ENCODE data around the gene DUSP28. TPM values are rescaled to one million over a fixed set of nuclear protein-coding genes. Genes with fewer than 3 reads are reported as not detected.

DUSP28 gene
- total RNA-seq, 2 experiments from 2014 or later: 4.5 to 6.2 TPM

DNA sequence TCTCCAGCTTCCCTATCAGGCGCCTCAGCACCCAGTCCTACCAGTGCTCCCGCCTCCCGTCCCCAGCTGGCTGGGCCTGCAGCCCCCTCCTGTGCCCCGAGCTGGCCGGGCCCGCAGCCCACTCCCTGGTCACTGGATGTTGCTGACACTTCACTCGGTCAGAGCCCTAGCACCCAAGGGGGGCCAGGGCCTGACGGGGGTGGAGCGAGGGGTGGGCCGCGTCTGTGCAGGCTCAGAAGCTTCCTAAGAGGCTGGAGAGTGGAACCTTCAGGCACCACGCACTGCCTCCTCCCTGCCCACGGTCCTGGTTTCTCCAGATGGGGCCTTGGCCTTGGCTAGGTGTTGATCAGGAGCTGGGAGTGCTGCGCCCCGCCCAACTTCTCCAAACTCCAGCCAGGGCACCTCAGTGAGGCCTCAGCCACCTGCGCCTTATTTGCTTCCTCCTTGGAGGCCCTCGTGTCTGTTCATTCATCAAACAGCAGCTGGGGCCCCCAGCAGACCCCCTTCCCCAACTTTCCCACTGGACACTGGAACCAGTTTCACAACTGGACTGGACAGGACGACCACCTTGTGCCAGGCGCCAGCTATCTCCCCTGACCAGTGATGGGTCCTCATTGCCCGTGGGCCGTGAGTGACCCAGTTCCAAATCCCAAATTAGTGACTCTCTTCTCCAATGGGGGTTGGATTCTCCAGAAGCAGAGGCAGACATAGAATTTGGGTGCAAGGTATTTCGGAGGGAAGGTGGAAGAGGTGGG lies 43.1 kb downstream of the DUSP28 start:
- Mint-ChIP-seq H3K27ac (no peak overlapping the region), H3K4me3 (no peak overlapping the region), H3K27me3 (no peaks in the 10 kb centered on the region), H3K36me3 (ENCODE audit: low read depth) (no peaks in the 10 kb centered on the region), H3K9me3 (no peaks in the 10 kb centered on the region), H3K4me1 (ENCODE audit: low read depth) (no peaks in the 10 kb centered on the region)
- DNase-seq (no peak), ATAC-seq (no peak)
- intact Hi-C loops (cut with micrococcal nuclease): no loop called here
- CTCF ChIA-PET: no interaction called here
- POLR2A ChIA-PET: no interaction called here
- TF ChIP-seq, protein P1, sequence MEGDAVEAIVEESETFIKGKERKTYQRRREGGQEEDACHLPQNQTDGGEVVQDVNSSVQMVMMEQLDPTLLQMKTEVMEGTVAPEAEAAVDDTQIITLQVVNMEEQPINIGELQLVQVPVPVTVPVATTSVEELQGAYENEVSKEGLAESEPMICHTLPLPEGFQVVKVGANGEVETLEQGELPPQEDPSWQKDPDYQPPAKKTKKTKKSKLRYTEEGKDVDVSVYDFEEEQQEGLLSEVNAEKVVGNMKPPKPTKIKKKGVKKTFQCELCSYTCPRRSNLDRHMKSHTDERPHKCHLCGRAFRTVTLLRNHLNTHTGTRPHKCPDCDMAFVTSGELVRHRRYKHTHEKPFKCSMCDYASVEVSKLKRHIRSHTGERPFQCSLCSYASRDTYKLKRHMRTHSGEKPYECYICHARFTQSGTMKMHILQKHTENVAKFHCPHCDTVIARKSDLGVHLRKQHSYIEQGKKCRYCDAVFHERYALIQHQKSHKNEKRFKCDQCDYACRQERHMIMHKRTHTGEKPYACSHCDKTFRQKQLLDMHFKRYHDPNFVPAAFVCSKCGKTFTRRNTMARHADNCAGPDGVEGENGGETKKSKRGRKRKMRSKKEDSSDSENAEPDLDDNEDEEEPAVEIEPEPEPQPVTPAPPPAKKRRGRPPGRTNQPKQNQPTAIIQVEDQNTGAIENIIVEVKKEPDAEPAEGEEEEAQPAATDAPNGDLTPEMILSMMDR (IDR thresholded peaks at IDR 0.05): no peak

DNA sequence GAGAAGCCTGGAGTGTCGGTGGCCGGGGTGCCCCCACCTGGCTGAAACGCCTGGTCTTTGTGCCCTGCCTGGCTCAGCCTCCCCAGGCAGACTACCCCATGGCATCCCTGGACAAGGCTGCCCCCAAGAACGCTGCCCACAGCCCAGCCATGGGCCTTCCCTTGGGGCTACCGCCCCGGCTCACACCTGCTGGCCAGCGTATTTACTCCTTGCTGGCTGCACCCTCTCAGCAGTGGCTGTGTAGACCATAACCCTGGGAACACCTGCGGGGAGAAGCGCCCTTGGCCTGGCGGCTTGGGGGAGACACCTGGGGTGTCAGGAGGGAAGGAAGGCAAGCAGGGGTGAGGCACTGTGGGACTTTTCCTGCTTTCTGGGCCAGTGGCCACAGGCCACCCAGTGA lies 43.7 kb downstream of the DUSP28 start:
- CTCF ChIA-PET: no interaction called here
- Mint-ChIP-seq H3K27me3 (no peaks in the 10 kb centered on the region), H3K27ac (no peak overlapping the region), H3K36me3 (ENCODE audit: low read depth) (no peaks in the 10 kb centered on the region), H3K4me1 (ENCODE audit: low read depth) (no peaks in the 10 kb centered on the region), H3K9me3 (no peaks in the 10 kb centered on the region), H3K4me3 (no peak overlapping the region)
- POLR2A ChIA-PET: no interaction called here
- DNase-seq (no peak), ATAC-seq (no peak)
- intact Hi-C loops (cut with micrococcal nuclease): no loop called here
- TF ChIP-seq, protein P1 (IDR thresholded peaks at IDR 0.05): no peak

DNA sequence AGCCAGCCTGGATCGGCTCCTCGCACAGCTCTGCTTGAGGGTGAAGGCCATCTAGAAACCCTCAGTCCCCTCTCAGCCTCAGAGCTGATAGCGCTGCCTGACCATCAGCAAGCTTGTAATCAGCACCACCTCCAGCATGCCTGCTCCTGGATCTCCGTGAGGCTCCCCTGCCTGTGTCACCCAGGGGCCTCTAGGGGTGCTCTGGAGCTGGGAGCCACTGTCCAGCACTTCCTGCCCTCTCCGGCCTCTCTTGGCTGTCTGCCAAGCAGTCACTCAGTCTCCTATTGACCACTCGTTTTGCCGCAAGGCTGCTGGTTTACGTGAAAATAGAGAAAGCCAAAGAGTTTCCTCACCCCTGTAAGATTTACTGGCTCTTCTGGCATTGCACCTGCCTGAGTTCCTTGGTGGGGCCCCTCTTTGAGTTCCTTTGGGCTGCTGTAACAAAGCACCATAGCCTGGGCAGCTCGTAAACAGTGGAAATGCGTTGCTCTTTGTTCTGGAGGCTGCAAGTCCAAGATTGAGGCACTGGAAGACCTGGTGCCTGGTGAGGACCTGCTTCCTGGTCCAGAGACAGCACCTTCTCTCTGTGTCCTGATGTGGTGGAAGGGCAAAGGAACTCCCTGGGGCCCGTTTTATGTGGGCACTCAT lies 44.3 kb downstream of the DUSP28 start:
- intact Hi-C loops (cut with micrococcal nuclease): no loop called here
- H3K27me3 Mint-ChIP-seq: no peaks in the 10 kb centered on the region
- TF ChIP-seq, protein P1 (IDR thresholded peaks at IDR 0.05): no peak
- no peaks in the 10 kb centered on the region for H3K36me3 Mint-ChIP-seq (ENCODE audit: low read depth)
- no peaks in the 10 kb centered on the region for H3K9me3 Mint-ChIP-seq
- ChIA-PET CTCF (no interaction called here), POLR2A (no interaction called here)
- ATAC-seq (no peak), DNase-seq (peak; percentile 4)
- H3K27ac Mint-ChIP-seq: no peak overlapping the region
- H3K4me3 Mint-ChIP-seq: no peak overlapping the region
- peaks cover 4% of the 10 kb centered on the region for H3K4me1 Mint-ChIP-seq (ENCODE audit: low read depth)

DNA sequence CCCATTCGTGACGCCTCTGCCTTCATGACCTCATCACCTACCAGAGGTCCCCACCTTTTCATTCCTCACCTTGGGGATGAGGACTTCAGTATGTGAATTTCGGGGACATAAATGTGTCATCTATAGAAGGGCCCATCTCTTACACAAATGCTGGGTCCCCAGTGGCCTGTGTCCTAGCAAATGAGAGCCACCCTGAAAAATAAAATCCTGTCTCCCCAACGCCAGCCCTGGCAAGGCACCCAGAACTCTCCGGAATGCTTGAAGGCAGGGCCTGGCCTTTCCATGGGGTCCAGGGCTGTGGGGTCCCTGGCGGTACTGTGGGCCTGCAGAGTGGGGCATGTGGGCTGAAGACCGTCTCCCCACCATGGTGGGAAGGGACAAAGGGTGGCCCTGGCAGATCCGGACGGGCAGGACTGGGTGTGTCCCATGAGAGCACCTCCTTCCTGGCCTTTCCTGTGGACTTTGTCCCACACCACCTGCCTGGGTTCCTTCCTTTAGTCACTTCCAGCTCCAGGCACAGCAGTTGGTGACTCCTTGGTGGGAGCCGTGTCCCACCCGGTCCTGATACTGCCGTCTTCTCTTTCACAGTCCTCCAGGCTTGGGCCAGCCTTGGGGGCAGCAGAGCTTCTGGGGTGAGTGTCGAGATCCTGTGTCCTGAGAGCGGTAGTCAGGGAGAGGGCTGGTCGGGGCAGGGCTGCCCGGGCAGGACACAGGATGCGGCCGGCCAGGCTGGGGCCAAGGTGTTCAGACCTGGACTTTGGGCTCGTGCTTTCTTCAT lies 45.0 kb downstream of the DUSP28 start:
- H3K4me3 Mint-ChIP-seq: no peak overlapping the region
- ATAC-seq (no peak), DNase-seq (no peak)
- H3K9me3 Mint-ChIP-seq: no peaks in the 10 kb centered on the region
- ChIA-PET POLR2A (interaction anchor here (0.9 to 1.2 kb wide), 2 partner anchors 17 to 19 kb away, joined by 3 read pairs; no protein-coding TSS in a partner anchor), CTCF (interaction anchor here (1.0 to 1.5 kb wide), 2 partner anchors 10 to 40 kb away, joined by 3 to 4 read pairs; no protein-coding TSS in a partner anchor)
- intact Hi-C loops (cut with micrococcal nuclease): no loop called here
- no peaks in the 10 kb centered on the region for H3K36me3 Mint-ChIP-seq (ENCODE audit: low read depth)
- TF ChIP-seq, protein P1 (IDR thresholded peaks at IDR 0.05): no peak
- no peak overlapping the region for H3K27ac Mint-ChIP-seq
- H3K27me3 Mint-ChIP-seq: no peaks in the 10 kb centered on the region
- peaks cover 4% of the 10 kb centered on the region for H3K4me1 Mint-ChIP-seq (ENCODE audit: low read depth)

Measured in activated CD8-positive, alpha-beta T cell treated with anti-CD3 and anti-CD28 coated beads for 36 hours (primary cell).